RWPE1 (cell line): ENCODE measurements around the gene PCYT2.

Experiments used
- CTCF ChIA-PET: fragments of 350-600 bp; sonication (Branson Sonifier 250); formaldehyde crosslinking; extraction: SDS; loops from one replicate; lab custom pipeline; 2021; lab: Yijun Ruan, JAX
- POLR2A ChIA-PET: fragments of 400-600 bp; formaldehyde crosslinking; extraction: SDS; loops from one replicate; lab custom pipeline; 2020; ENCODE audit warnings: antibody characterized with exemption; ENCODE audit not compliant: low non-redundant PET; lab: Yijun Ruan, JAX
- DNase-seq: peaks from one replicate; pipeline ENCODE4 v3.0.0; 2012; ENCODE audit warnings: low spot score
- H3K27ac ChIP-seq: fragments of 450-650 bp; 2 replicates; pipeline ENCODE4 v1.5.1; 2017
- TF ChIP-seq, protein P1 (sequence below): fragments of 450-650 bp; conservative IDR thresholded peaks from 2 replicates; pipeline ENCODE4 v1.5.1; 2017; ENCODE audit warnings: low read depth, mild to moderate bottlenecking

Gene PCYT2

GRCh38 chr17:81944858-81945257 is 33.7 kb upstream of the PCYT2 start:
- ChIA-PET CTCF (no interaction called here), POLR2A (no interaction called here)
- H3K27ac ChIP-seq: no peak overlapping the region
- TF ChIP-seq, protein P1, sequence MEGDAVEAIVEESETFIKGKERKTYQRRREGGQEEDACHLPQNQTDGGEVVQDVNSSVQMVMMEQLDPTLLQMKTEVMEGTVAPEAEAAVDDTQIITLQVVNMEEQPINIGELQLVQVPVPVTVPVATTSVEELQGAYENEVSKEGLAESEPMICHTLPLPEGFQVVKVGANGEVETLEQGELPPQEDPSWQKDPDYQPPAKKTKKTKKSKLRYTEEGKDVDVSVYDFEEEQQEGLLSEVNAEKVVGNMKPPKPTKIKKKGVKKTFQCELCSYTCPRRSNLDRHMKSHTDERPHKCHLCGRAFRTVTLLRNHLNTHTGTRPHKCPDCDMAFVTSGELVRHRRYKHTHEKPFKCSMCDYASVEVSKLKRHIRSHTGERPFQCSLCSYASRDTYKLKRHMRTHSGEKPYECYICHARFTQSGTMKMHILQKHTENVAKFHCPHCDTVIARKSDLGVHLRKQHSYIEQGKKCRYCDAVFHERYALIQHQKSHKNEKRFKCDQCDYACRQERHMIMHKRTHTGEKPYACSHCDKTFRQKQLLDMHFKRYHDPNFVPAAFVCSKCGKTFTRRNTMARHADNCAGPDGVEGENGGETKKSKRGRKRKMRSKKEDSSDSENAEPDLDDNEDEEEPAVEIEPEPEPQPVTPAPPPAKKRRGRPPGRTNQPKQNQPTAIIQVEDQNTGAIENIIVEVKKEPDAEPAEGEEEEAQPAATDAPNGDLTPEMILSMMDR: no peak
- no peak for DNase-seq

DNA sequence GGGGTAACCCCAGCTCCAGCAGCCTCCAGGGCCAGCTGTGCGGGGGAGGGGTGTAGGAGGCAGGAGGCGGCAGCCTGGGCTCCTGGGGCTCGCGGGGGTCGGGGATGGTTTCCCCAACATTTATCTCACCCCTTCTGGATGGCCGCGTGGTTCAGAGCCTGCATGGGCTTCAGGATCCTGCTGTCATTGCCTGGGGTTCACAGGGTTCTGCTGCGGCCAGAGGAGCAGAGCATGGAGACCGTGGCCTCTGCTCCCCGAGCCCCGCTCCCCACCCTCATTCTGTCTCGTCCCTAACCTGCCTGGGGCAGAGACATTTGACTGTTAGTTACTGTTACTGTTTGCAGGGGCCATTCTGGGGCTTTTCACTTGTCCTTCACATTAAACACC is 31.0 kb upstream of the PCYT2 start:
- TF ChIP-seq, protein P1: no peak
- POLR2A ChIA-PET: no interaction called here

DNA sequence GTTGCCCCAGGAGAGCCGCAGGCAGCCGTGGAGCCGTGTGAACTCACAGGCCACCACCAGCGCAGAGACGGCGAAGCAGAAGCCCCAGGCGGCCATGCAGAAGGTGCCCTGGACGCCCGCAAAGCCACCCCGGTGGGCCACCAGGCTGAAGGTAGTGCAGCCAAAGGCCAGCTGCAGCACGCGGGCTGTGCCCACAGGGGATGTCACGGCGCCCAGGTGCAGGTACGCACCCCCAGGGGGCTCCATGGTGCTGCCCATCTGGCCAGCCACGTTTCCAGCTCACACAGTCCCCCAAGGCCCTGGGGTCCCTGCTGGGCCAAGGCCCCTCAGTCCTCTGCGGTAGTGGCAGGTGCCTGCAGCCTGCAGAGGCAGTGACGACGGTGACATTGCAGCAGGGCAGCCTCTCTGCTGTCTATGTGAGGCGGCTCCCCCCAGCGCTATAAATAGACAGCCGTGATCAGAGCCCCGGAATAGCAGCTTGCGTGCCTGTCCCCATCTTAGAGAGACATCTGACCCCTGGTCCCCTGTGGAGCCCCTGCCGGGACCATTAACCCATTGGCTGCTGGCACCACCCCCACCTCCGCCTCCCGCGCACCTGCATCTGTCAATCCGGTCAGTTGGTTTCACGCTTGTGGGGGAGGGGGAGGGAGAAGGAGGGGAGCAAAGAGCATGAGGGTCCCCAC is 30.4 kb upstream of the PCYT2 start:
- POLR2A ChIA-PET: no interaction called here
- DNase-seq: no peak
- CTCF ChIA-PET: no interaction called here
- H3K27ac ChIP-seq: no peak overlapping the region
- TF ChIP-seq, protein P1: no peak

More for the DNA sequence above, 31.0 kb upstream of the PCYT2 start:
- CTCF ChIA-PET: interaction anchor here (0.7 kb wide), 1 partner anchor 14 kb away, joined by 5 read pairs; no protein-coding TSS in a partner anchor
- no peak overlapping the region for H3K27ac ChIP-seq
- DNase-seq: no peak

GRCh38 chr17:81940538-81941483 is 29.6 kb upstream of the PCYT2 start:
- DNase-seq: no peak
- peak overlapping the region; percentile 15; the same call in 1 of the 2 replicates for H3K27ac ChIP-seq
- TF ChIP-seq, protein P1: no peak
- CTCF ChIA-PET: interaction anchor here (0.6 kb wide), 1 partner anchor 97 kb away, joined by 4 read pairs; the partner anchor contains the start of gene DCXR
- POLR2A ChIA-PET: no interaction called here

DNA sequence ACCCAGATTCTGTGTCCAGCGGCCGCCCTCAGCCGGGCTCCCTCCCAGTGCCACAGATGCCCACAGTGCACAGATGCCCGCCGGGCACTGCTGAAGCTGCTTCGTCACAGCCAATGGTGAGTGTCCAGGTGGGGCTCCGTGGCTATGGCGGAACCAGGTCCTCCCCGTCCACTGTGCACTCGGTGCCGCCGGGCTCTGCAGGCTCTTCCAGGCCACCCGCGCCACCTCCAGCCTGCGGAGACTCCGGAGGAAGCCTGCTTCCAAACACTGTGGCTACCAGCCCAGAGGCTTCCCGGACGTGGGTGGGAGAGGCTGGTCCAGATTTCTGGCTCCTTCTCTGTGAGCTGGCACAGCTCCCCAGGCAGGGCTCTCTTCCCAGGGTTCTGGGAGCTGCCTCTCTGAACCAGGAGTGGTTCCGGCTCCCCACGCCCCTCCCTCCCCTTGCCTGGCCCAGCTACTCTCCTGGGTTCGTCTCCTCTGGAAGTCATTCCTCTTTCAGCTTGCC is 28.7 kb upstream of the PCYT2 start:
- ChIA-PET CTCF (interaction anchor here (0.6 kb wide), 1 partner anchor 98 kb away, joined by 4 read pairs; the partner anchor contains the start of gene DCXR), POLR2A (interaction anchor here (0.6 kb wide), 1 partner anchor 10 kb away, joined by 3 read pairs; no protein-coding TSS in a partner anchor)
- peak overlapping the region; percentile 15 for H3K27ac ChIP-seq
- TF ChIP-seq, protein P1: no peak
- no peak for DNase-seq

DNA sequence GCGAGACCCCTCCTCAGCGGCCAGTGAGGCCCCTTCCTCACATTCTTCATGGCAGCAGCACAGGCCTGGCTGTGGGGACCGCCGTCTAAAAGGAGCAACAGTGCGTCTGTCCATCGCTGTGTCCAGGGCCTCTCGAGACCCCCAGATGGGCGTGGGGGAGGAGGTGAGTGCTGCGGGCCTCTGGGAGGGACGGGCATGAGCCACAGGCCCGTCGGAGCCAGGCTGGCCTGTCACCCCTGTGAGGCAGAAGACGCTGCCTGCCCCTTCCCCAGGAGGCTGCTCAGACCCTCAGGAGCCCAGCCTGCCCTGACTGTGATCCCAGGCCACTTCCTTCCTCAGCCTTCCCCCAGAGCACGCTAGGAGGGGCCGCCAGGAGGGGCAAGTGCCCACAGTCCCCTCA is 28.0 kb upstream of the PCYT2 start:
- no peak for DNase-seq
- ChIA-PET CTCF (interaction anchor here (1.4 kb wide), 1 partner anchor 20 kb away, joined by 4 read pairs; no protein-coding TSS in a partner anchor), POLR2A (no interaction called here)
- H3K27ac ChIP-seq: peak overlapping the region; percentile 15; the same call in 1 of the 2 replicates
- TF ChIP-seq, protein P1: no peak
